Testis (tissue), 2 donors: Measurements from ENCODE around the gene RASL10B.

Experiments
- CTCF ChIP-seq, 3 experiments: fragments of 450-650 bp in 2 of 3; fragments of 200-600 bp in 1 of 3; sonication (generic) in 1 of 3; IDR thresholded peaks; one replicate each; pipeline ENCODE4 v1.5.1; 2016 to 2019; ENCODE audit warnings: antibody characterized with exemption in 3 of 3, mild to moderate bottlenecking in 2 of 3, moderate library complexity in 1 of 3
- POLR2A ChIP-seq: fragments of 450-650 bp; IDR thresholded peaks from one replicate; pipeline ENCODE4 v1.6.1; 2017; ENCODE audit warnings: antibody characterized with exemption, mild to moderate bottlenecking, moderate library complexity

GRCh38 chr17:35775039-35775438 lies 43.6 kb downstream of the RASL10B start:
- TF ChIP-seq CTCF (IDR thresholded peaks at IDR 0.05) (no peak), POLR2A (no peak)
